Kidney (tissue), 14 donors: ENCODE results near the gene SEMA5A. TPM values are rescaled to one million over a fixed set of nuclear protein-coding genes. Genes with fewer than 3 reads are reported as not detected.

Experiments used
- DNase-seq, 5 donors: peaks; one replicate each; pipeline ENCODE4 v3.0.0-alpha.2; 2013 to 2020
- FAIRE-seq: peaks from 2 replicates; lab custom pipeline; 2012; peaks lifted over from hg19 to GRCh38; lab: Jason Lieb, UNC
- H3K27ac ChIP-seq, 2 donors: one replicate each; pipeline ENCODE4 v1.7.0; 2013; ENCODE audit warnings: low read depth in 2 of 2, low read length in 2 of 2, inconsistent platforms in 1 of 2
- H3K27me3 ChIP-seq: one replicate; pipeline ENCODE4 v1.7.1; 2013; ENCODE audit warnings: low read length, inconsistent platforms; ENCODE audit not compliant: control insufficient read depth, insufficient read depth
- H3K36me3 ChIP-seq, 3 donors: one replicate each; pipeline versions ENCODE4 v1.7.0 to v1.7.1; 2013; ENCODE audit warnings: low read length in 3 of 3, control low read depth in 1 of 3, inconsistent platforms in 1 of 3; ENCODE audit not compliant: insufficient read depth in 3 of 3, control insufficient read depth in 2 of 3
- H3K4me1 ChIP-seq, 3 donors: one replicate each; pipeline versions ENCODE4 v1.7.0 to v1.7.1; 2013; ENCODE audit warnings: low read length in 3 of 3, inconsistent platforms in 1 of 3, low read depth in 1 of 3; ENCODE audit not compliant: control insufficient read depth in 2 of 3, insufficient read depth in 2 of 3
- H3K4me3 ChIP-seq, 3 donors: one replicate each; pipeline versions ENCODE4 v1.7.0 to v1.8.1; 2013; ENCODE audit warnings: low read length in 3 of 3, control low read depth in 1 of 3, inconsistent platforms in 1 of 3
- H3K9ac ChIP-seq, 3 donors: one replicate each; pipeline versions ENCODE4 v1.7.0 to v1.7.1; 2013; ENCODE audit warnings: low read length in 3 of 3, control low read depth in 1 of 3, inconsistent platforms in 1 of 3
- H3K9me3 ChIP-seq, 3 donors: one replicate each; pipeline versions ENCODE4 v1.7.0 to v1.7.1; 2013; ENCODE audit warnings: low read length in 3 of 3, control low read depth in 1 of 3, inconsistent platforms in 1 of 3; ENCODE audit not compliant: control insufficient read depth in 2 of 3, insufficient read depth in 1 of 3
- intact Hi-C: fragments of 100-400 bp; cut with DNase I; formaldehyde crosslinking; loops from one replicate; pipeline ENCODE4 v1.11.1; 2022
- polyA plus RNA-seq: library from polyadenylated mRNA; stranded (reverse); fragments of 350-450 nt; fragmentation: Illumina TruSeq; extraction: RNeasy Lipid Tissue Mini Kit (QIAGEN cat#74804); gene quantifications from one replicate; pipeline ENCODE4 v1.2.3, GENCODE V29; 2014; ENCODE audit warnings: low read depth, low replicate concordance; ENCODE audit not compliant: insufficient read depth
- total RNA-seq: library from RNA; stranded (reverse); fragmentation: NEBNext Ultra II Directional; extraction: Animal tissue kit (Norgen Biotek cat#: 25700); gene quantifications from one replicate; pipeline ENCODE4 v1.2.1, GENCODE V29; 2021
- TF ChIP-seq, protein P1 (sequence below): IDR thresholded peaks from 3 replicates; pipeline ENCODE4 v1.5.1; 2012; ENCODE audit warnings: mild to moderate bottlenecking, moderate library complexity, borderline replicate concordance; ENCODE audit not compliant: insufficient read depth; ENCODE audit errors: extremely low read depth
- donor health status: control.
- donor health status: control.
- donor health status: control.
- donor health status: control.
- donor health status: control.
- donor health status: DM: yes; HTN: yes; CAD: no.
- donor health status: Normal renal cell carcinoma (clear cell type).

The SEMA5A gene
- total and polyA plus RNA-seq, 2 donors from 2014 or later, result 7.9 to 23.3 TPM

DNA sequence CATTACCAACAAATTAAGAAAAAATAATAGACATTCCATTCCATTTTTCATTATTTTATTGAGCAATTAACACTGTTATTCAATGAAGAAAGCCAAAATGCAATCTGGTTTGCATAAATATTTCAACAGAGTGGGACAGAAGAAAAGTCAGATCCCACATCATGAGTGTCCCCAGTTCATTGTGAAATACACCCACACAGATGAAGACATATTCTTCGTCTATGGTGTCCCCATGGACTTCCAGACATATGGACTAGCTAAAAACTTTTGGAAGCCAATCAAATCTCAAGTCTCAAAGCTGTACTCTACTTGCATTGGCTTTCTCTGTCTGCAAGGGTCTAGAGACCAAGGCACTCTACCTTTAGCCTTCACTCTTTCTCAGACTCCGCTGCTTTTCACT is 194.3 kb downstream of the SEMA5A start:
- Histone ChIP-seq H3K4me1 (peaks cover under 1 to 17% (median 5%) of the 10 kb centered on the region in 3 donors), H3K9me3 (no peaks in the 10 kb centered on the region), H3K27me3 (no peaks in the 10 kb centered on the region), H3K27ac (no peak overlapping the region), H3K9ac (no peak overlapping the region), H3K4me3 (no peak overlapping the region), H3K36me3 (no peaks in the 10 kb centered on the region)
- intact Hi-C loops, result no loop called here
- TF ChIP-seq, protein P1, sequence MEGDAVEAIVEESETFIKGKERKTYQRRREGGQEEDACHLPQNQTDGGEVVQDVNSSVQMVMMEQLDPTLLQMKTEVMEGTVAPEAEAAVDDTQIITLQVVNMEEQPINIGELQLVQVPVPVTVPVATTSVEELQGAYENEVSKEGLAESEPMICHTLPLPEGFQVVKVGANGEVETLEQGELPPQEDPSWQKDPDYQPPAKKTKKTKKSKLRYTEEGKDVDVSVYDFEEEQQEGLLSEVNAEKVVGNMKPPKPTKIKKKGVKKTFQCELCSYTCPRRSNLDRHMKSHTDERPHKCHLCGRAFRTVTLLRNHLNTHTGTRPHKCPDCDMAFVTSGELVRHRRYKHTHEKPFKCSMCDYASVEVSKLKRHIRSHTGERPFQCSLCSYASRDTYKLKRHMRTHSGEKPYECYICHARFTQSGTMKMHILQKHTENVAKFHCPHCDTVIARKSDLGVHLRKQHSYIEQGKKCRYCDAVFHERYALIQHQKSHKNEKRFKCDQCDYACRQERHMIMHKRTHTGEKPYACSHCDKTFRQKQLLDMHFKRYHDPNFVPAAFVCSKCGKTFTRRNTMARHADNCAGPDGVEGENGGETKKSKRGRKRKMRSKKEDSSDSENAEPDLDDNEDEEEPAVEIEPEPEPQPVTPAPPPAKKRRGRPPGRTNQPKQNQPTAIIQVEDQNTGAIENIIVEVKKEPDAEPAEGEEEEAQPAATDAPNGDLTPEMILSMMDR, result no peak
- FAIRE-seq (no peak), DNase-seq (no peak)

DNA sequence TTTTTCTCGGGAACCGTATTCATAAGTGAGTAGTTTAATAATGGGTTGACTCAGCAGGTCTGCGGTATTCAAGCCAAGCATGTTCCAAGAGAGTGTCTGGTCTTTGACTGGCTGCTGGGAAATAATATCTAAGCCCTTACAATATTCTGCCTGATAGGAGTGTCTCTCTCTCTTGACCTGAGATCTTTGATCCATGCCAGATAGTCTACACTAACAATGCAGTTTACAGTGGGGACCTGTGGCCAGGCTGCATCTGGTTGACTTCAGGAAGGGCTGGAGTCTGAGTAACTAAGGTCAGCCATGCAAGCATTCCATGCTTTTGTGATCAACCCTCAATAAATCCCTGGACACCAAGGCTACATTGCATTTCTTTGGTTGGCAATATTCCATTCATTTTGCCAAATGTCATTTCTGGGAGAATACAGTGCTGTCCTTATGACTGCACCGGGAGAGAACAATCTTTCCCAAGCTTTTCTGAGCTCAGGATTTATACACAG is 195.5 kb downstream of the SEMA5A start:
- Histone ChIP-seq H3K9ac (no peak overlapping the region), H3K27me3 (no peaks in the 10 kb centered on the region), H3K4me1 (peaks cover 0 to 17% (median 5%) of the 10 kb centered on the region in 3 donors), H3K27ac (no peak overlapping the region), H3K4me3 (no peak overlapping the region), H3K9me3 (no peaks in the 10 kb centered on the region), H3K36me3 (no peaks in the 10 kb centered on the region)
- no peak for FAIRE-seq
- DNase-seq, result no peak
- TF ChIP-seq, protein P1, result no peak
- intact Hi-C loops, result no loop called here

GRCh38 chr5:9348401-9348996 is 197.4 kb downstream of the SEMA5A start:
- H3K36me3 ChIP-seq, result no peaks in the 10 kb centered on the region
- no peaks in the 10 kb centered on the region for H3K27me3 ChIP-seq
- no peak overlapping the region for H3K4me3 ChIP-seq
- intact Hi-C loops, result no loop called here
- TF ChIP-seq, protein P1, result no peak
- H3K9ac ChIP-seq, result no peak overlapping the region
- peaks cover 0 to 11% (median 5%) of the 10 kb centered on the region in 3 donors for H3K4me1 ChIP-seq
- FAIRE-seq, result peak; percentile 39
- no peak overlapping the region for H3K27ac ChIP-seq
- peak in 1 of 5 donors; percentile 16 for DNase-seq
- H3K9me3 ChIP-seq, result no peaks in the 10 kb centered on the region
